ENCODE measurements around the gene COL4A6.

COL4A6 gene

DNA sequence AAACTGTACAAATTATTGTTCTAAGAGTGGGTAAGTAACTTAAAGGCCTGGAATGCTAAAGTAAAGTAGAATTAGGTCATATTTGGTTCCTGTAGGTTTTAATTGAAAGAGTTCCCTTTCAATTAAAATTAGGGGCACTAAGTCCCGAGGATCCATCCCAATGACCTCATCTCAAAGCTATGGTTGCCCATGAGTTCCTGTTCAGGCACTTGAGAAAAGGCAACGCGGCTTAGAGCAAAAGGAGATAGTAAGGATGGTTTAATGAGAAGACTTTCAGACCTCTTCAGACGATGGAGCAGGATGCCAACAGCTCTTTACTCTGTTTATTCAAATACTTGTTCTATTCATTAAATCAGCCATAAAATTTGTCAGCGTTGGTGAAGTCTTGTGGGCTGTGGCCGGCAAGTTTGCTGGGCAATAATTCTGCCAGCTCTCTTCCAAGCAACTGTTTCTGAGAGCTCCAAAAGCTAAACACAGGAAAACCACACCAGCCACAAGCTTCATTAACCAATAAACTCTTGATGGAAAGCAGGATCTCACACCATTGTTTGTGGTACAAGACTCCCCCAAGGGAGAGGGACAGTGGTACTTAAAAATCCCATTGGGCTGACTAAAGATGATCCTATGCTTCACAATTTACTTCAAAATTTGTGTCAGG lies 167.4 kb downstream of the COL4A6 start:
- DNase-seq (ENCODE audit: low spot score) = no peak

DNA sequence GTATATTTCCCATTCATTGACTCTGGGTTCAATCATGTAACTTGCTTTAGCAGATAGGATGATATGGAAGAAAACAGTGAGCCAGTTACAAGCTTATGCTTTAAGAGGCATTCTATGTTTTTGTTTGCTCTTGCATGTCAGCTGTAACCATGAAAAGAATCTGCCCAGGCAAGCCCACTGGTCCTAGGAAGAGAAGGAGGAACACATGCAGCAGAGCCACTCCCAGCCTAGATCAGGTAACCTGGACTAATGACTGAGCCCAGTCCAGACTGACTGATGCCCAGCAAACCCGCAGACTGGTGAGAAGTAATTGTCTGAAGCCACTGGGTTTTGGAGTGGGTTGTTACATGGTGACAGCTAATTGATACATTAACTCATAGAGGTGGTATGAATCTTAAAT lies 167.9 kb downstream of the COL4A6 start:
- DNase-seq (ENCODE audit: low spot score) = no peak

DNA sequence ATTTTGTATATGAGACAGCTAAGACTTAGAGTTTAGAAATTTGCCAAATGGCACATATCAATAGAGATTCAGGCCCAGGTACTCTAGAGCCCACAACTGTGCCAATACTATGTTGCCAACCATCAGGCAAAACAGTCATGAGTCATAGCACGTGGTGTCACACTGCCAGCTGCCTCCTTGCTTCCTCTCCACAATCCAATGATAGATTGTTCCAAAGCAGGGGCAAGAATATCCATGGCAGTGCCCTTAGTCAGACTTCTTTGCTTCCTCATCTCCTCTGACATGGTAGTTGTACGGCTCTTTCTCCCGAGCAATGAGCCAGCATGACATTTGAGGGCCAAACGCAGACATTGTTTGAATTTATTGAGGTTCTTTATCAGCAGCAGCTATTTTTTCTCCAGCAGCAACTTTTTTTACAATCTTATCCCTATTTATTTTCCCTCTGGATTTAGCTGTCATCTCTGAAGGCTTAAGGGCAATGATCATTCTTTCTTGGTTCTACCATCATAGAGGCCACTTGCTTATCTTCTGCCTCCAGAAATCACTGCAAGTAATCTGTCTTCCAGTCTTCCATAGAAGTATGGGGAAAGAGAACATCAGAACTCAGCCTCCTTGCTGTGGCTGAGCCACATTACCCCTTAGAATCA lies 169.7 kb downstream of the COL4A6 start:
- DNase-seq (ENCODE audit: low spot score) = no peak

DNA sequence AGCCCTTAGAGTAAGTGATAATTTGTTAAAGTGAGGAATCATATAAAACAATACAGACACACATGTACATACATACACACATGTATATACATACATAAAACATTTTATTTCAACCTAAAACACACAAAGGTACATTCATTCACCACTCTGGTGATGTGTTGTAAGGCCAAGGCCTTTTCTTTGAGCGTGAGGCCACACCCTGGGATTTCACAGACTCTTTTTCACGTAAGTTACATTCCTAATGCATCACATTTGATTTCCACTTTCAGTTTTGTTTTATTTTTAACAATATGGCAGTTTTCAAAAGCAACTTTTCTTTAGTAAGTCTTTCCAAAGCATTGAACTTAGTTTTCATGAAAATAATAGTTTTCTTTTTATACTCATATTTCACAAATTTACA lies 170.7 kb downstream of the COL4A6 start:
- no peak for DNase-seq (ENCODE audit: low spot score)

DNA sequence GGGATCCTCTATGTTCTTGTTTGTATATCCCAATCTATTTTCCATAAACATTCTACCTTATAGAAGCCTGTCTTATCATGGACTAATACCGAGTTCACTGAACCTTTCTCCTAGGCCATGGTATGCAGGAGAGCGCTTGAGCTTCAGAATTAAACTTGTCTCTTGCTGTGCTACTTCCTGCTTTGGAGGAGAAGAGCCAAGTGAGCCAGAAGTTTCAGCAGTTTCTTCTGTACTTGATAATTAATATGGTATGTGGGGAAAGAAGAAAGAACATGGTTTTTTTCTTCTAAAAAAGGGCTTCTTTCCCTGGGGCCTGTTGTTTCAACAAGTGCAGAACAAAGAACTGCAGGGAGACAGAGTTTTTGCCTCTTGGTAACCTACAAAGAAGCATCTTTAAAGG lies 173.8 kb downstream of the COL4A6 start:
- no peak for DNase-seq (ENCODE audit: low spot score)

DNA sequence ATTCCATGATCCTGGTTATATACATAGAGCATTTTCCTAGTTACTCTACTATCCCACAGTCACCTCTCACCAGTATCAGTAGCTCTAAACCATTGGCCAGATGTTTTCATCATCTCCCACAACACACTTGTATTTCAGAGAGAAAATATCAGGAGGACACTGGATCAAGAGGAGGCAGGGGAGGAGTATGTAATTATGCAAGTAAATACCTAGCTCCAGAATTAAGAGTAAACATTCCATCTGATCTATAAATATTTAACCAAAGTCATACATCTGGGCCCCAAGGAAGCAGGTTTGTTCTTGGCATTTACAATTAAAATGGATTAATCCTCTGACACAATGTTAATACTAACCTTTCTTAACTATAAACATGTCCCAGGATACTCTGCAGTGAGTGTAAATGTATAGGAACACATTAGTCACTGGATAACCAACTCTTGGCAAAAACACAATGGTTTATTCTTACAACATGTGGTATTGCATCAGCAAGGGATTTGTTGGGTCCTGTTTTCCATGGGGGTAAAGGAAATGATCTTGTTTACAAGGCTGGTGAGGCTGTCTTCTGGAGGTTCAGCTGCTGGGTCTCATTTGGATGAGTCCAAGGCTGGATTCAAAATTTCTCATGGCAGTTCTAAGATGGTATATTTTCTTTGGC lies 176.5 kb downstream of the COL4A6 start:
- DNase-seq (ENCODE audit: low spot score) = no peak

DNA sequence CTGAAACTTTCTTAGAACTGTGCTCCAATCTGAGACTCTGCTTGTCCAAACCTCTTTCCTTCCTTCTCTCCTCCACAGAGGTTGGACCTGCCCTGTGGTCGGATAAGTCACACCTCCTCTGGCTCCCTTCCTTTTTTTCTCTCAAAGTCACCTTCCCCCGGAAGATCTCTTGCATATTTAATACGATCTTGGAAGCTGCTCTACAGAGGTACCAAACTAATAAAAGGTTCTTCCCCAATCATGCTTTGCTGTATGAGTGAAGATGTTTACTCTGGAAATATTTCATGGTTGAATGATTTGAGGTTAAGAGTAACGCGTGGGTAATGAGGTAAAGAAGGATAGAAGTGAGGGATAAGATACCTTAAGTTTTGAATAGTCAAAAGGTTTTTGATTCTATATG lies 180.7 kb downstream of the COL4A6 start:
- DNase-seq (ENCODE audit: low spot score) = no peak

DNA sequence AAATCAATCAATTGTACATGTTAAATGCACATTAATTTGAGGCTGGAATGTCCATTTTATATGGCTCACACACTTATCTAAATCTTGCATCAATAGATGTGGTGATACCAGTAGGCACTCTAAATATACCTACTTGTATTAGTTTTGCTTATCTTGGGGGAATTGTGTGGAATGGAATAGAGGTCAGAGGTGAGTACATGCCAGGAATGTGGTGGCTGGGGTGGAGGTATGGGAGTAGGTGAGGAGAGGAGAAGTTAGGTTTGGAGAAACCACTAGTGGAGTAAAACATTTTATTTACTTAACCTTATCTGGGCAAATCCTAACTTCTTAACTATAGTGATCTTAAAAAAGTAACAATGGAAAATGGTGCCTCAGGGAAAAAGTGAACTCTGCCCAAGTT lies 183.6 kb downstream of the COL4A6 start:
- DNase-seq (ENCODE audit: low spot score) = no peak

DNA sequence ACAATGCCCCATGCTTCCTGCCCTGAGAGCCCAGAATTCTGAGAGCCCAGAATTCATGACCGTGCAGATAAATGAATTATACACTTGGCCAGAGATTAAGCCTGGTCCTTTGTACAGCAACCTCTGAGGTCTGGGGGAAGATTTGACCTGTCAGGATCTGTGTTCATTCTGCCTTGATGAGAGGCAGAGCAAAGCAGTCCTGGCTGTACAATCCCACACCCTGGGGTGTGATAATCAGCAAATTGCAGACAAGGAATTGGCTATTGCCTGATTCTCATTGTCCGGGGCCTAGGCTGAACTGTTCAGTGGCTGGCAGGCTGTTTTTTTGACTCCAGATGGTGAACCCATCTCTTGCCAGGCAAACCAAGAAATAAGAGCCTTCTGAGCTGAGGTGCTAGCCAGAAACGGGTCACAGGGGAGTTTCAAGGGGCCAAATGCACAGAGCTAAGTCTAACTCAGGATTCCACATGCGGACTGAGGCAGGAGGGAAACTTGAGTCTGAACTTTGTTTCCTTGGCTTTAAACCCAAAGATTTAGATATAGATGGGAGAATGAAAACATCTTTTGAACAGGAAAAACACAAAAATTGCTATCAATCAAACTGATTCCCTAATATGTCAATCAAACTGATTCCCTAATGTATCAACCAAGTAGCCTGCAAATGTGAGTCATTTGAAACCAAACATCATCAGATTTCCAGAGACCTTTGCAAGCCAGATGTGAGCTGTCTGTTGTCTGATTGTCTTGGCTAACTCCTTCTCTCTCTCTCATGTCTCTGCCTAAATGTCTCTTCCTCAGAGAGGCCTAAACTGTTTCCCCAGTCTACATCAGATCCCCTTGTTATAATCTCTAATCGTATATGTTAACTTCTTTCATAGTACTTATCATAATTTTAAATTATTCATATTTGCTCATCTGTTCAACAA lies 187.3 kb downstream of the COL4A6 start:
- no peak for DNase-seq (ENCODE audit: low spot score)

DNA sequence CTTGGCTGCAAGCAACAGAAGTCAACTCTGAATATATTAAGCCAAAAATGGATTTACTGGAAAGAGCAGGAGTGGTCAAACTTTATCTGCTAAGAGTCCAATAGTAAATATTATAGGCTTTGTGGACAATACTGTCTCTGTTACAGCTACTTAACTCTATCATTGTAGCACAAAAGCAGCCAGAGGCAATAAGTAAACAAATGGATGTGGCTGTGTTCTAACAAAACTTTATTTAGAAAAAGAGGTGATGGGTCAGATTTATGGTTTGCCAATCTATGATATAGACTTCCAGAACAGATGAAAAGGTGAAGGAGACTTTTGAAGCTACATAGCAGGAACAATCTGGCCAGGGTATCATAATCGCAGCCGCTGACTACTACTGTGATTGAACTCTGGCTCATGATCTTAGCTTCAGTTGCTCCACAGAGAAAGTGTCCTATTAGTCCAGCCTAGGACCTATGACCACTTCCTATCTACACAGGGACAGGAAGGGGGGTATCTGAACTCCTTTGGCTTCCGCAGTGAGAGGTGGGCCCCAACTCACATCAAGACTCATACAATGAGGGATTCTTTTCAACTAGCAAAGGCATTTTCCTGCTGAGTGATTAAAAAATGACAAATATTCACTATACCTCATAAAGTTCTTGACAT lies 191.8 kb downstream of the COL4A6 start:
- no peak for DNase-seq (ENCODE audit: low spot score)

DNA sequence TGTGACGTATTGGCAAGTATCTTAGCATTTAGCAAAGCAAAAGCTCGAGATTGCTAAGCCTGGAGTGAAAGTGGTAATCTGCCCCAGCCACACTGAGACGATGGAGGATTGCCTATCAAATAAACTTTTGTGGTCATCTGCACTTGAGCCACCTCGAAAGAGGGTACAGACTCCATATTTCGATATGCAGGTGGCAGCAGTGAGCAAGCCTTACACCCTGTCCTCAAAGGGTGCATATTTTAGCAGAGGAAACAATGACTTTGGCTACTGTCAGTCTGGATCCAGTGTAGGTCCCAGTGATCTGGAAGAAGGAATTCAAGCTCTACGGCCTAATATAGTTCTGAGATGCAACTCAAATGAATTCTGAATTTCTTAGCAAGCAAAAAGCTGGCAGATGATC lies 192.8 kb downstream of the COL4A6 start:
- no peak for DNase-seq (ENCODE audit: low spot score)

DNA sequence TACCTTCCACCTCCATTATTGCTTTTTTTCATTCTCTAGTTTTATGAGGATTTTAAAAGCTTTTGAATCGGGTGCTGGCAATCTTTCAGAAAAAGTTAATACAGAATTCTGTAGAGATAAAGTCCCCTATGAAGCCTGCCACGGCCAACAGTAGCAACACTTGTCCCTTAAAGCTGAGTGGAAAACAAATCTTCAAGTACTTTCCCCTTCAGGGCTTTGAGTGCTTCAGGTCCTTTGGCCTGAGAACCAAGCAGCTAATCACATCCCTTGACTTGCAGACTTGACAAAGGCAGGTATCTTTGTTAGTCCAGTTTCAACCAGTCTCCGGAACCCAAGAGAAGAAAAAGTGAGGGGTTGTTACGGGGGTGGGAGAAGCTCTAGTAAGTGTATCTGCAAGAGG lies 202.2 kb downstream of the COL4A6 start:
- no peak for DNase-seq (ENCODE audit: low spot score)

DNA sequence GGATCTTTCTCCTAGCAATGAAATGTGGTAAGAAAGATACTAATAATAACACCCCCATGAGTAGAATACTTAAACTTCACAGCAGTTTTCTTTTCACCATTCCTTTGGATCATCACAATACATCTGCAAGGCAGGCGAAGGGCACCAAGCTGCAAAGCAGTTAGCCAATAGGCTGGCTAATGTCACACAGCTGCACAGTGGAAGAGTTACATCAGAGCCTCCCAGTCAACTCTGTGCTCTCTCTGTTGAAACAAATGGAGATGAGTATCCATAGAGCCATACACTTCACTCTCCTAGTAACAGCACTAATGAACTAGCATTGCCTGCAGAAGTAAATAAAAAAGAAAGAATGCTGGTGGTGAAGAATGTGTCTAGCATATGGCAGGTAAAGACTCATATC lies 207.6 kb downstream of the COL4A6 start:
- DNase-seq (ENCODE audit: low spot score) = no peak

DNA sequence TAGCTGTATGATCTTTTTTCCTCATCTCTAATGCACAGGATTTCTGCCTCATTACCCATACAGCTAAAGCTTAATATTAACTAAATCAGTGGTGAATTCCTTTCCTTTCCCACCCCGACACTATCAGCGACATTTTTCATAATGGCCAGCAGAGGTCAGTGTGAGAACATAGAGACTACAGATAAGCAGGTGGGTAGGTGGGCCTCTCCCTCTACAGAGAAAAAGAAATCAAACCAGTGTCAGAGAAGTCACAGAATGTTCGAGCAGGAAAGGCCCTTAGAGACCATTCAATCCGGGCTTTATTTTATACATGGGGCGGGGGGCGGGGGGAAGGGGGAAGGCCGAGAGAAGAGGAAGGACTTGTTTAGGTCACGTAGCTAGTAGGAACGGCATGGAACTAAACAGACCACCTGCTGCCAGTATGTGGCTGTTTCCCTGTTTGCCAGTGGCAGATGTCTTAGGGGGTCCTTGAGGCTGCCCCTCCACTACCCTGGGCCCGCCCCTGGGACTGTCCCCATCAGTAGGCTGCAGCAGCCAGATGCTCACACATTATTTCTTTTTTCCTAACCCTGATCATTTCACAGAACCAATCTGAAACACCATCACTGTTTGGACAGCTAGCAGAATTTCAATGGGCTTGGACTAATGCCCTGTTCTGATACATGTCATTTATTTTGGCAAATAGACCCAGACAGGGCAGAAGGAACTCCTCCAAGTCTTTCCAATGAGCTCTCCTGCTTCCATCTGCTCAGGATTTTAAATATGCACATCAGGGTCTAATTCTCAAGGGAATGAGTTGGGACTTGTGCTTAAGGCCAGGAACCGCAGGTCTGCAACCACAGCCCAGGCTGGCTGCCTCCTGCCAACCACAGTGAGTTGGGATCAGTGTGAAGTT lies 213.2 kb downstream of the COL4A6 start:
- DNase-seq (ENCODE audit: low spot score) = peak; percentile 21

DNA sequence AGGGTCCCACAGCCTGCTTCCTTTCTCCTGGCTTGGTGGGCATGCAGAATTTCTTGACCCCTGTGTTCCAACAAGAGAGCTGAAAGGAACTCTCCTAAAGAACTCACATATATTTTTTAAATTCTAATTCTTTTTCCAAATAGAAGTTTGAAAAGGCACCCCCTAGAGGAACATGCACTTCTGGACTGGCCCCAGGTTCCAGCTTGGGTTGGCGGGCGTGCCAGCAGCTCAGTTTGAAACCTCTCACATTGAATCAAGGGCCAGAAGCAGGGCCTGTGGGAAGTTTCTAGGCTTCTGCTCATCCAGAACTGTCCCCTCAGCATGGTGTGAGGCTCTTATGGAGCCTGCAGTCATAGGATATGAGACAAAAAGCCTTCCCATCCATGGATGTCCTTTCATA lies 214.0 kb downstream of the COL4A6 start:
- DNase-seq (ENCODE audit: low spot score) = no peak

DNA sequence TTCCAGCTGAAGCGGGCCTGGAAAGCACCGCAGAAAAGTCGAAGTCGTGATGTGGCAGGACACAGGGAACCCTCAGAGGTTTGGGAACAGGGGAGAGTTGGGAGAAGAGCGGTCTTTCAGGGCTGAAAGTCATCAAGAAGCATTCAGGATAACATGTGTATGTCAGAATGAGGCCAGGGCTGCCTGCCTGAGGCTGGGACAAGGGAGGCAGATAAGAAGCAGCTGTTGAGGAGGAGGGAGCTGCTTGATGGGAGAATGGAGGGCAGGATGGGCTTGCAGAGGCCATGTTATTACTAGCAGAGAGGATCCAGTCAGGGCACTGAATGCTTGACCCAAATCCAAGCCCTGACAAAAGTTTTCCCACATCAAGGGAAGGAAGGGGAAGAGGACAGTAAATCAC lies 214.6 kb downstream of the COL4A6 start:
- DNase-seq (ENCODE audit: low spot score) = no peak

DNA sequence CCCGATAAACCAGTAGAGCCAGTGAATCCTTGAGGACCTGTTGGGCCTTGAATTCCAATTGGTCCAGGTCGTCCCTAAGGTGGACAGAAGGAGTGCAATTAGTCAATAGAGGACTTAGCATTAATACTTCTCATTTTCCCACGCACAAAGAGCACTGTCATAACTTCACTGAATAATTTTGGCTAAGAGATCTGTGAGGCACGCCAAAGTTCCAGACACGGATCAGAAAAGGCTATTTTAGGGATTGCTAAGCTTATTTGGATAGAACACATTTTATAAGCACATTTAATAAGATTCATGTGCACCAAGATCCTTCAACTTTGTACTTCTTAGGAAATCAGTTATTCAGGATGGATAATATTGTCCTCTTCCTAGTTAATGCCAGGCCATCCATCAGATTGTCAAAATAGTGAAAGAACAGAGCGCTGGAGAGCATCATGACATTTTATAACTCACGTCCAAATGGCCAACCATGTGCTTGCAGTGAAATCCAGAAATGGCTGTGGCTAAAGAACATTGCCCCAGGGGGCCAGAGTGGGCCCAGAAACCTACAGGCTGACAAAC lies 216.8 kb downstream of the COL4A6 start:
- no peak for DNase-seq (ENCODE audit: low spot score)

DNA sequence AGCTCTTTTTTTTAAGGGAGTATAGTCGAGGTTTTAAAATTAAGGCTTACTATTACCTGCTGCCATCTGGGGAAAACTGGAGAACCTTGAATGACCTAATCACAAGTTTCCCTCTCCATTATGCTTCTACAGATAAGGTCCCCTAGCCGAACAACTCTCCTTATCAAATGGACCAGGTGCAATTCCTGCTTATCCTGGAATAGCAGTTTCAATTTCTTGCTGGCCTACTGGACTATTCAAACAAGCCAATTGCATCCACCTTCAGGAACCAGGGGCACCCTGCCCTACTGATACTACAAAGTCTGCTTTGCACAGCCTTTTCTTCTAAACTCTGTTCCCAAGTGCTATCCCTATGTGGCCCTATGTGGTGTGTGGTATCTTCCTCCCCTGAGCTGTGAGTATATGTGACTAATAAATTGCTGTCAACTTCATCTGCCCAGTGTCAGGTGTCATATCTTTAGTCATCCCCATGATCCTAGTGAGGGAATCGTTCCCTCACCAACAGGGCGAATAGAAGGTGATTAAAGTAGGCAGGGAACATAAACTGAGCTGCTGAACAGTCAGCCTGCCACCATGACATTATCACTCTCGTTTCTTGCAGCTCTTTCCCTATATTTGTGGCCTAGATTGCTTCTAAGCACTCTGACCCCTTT lies 218.1 kb downstream of the COL4A6 start:
- no peak for DNase-seq (ENCODE audit: low spot score)

DNA sequence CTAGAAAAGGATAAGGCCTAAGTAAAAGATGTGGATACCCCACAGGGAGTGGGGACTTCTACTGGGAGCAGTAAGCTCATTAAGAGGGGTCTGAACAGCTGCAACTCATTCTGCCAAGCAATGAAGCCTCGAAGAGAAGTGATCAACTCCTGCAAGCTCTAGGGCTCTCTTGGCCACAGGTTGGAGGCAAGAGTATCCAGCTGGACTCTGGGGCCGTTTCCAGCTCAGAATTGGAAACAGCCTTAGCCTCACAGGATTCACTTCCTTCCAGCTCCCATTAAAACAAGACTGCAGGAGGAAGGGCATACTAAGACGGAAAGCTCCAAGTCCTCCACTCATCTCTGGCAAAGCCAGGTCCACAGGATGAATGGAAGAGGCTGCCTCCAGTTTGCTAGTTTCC lies 220.3 kb downstream of the COL4A6 start:
- no peak for DNase-seq (ENCODE audit: low spot score)

DNA sequence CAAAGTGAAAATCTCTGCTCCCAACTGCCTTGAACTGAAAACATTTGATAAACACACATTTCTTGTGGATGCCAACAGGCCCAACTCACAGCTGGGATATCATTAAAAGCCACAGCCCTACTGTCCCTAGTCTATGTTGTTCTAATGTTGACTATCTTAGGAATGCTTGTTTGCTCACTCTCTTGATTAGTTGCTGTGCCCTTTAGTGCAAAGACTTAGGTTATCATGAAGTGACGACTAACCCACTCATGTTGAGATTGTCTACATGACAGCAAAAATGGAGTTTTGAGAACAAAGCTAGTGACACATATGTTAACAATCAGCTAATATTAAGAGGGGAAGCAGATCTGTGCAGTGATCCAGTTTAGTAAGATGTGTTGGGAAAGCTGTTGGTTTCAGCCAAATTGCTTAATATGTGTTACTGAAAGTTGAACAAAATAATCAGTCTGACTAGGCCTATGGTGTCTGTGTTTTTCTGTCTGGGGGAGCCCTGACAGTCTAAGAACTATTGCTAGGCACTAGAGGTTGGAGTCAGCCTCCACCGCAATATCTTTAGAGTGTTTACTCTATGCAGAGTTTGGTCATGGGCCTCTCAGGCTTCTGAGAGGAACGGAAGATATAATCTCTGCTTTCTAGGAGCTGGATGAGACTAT lies 221.2 kb downstream of the COL4A6 start:
- no peak for DNase-seq (ENCODE audit: low spot score)
